GM18526 (cell line): ENCODE data around the gene VPS45.

ENCODE experiments used
- POLR2A ChIP-seq: IDR thresholded peaks from 3 replicates; pipeline ENCODE4 v1.6.1; 2011; ENCODE audit not compliant: insufficient read length; ENCODE audit errors: extremely low read depth

VPS45 gene, protein sequence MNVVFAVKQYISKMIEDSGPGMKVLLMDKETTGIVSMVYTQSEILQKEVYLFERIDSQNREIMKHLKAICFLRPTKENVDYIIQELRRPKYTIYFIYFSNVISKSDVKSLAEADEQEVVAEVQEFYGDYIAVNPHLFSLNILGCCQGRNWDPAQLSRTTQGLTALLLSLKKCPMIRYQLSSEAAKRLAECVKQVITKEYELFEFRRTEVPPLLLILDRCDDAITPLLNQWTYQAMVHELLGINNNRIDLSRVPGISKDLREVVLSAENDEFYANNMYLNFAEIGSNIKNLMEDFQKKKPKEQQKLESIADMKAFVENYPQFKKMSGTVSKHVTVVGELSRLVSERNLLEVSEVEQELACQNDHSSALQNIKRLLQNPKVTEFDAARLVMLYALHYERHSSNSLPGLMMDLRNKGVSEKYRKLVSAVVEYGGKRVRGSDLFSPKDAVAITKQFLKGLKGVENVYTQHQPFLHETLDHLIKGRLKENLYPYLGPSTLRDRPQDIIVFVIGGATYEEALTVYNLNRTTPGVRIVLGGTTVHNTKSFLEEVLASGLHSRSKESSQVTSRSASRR

GRCh38 chr1:150067184-150068108 lies at the start of gene VPS45:
VPS45 (plus strand) TSS chr1:150067776; CDS start chr1:150067858, 82 bp downstream.
- TF ChIP-seq POLR2A, result peak; percentile 65

- TF ChIP-seq POLR2A, result no peak
Measured at GRCh38 chr1:150018165-150018564, 49.4 kb upstream of the VPS45 start.

- no peak for TF ChIP-seq POLR2A
Measured at GRCh38 chr1:150020711-150021110, 46.9 kb upstream of the VPS45 start.

DNA sequence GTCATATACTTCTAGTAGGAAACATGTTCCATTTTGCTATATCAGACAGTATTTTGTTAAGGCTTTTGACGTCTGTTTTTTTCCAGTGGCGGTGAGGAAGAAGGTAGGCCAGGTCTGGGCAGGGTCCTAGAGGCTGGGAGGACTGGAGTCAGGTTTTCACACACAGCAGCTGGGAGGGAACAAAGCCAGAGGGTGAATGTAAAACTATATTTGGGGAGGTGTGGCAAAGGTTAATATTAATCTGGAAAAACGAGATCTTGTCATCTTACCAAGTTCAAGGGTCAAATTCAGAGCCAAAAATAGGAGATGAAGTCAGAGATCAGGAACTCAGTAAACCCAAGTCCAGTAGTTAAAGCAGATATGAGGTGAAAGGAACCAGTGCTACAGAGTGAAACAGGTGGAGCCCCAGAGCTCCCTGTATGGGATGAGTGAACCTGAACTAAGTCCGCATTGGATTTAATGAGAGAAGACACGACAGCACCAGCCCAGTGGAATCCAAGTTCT lies 46.3 kb upstream of the VPS45 start:
- TF ChIP-seq POLR2A, result no peak

- TF ChIP-seq POLR2A, result no peak
Measured at GRCh38 chr1:150022357-150022756, 45.2 kb upstream of the VPS45 start.

DNA sequence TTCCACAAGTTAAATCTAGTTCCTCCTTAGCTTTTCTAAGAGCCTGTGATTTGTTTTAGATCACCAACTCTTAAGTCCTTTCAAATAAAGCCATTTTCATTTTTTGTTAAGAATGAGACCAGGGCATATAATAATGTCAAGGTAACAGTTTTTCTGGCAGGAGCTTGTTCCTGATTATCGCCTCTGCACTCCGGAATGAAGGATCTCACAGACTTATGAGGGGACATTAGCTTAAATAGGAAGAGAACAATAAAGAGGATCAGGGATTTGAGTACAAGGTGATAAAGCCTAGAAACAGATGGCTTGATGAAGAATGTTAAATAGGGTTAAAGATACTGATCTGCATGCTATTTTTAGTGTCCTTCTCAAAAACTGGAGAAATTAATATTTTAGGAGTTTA lies 43.4 kb upstream of the VPS45 start:
- TF ChIP-seq POLR2A, result no peak

GRCh38 chr1:150028322-150028721 lies 39.3 kb upstream of the VPS45 start:
- TF ChIP-seq POLR2A, result no peak

- TF ChIP-seq POLR2A, result no peak
Measured at GRCh38 chr1:150034336-150034735, 33.2 kb upstream of the VPS45 start.

GRCh38 chr1:150049926-150050325 lies 17.6 kb upstream of the VPS45 start:
- no peak for TF ChIP-seq POLR2A

DNA sequence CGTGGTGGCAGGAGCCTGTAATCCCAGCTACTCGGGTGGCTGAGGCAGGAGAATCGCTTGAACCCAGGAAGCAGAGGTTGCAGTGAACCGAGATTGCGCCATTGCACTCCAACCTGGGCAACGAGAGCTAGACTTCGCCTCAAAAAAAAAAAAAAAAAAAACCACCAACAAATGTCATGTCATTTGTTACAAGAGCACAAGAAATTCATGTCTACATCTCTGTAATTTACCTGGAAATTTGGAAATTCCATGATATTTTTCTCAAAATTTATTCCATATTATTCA lies 16.5 kb upstream of the VPS45 start:
- no peak for TF ChIP-seq POLR2A

GRCh38 chr1:150053926-150054325 lies 13.7 kb upstream of the VPS45 start:
- no peak for TF ChIP-seq POLR2A

- no peak for TF ChIP-seq POLR2A
Measured at GRCh38 chr1:150056407-150056806, 11.2 kb upstream of the VPS45 start.

DNA sequence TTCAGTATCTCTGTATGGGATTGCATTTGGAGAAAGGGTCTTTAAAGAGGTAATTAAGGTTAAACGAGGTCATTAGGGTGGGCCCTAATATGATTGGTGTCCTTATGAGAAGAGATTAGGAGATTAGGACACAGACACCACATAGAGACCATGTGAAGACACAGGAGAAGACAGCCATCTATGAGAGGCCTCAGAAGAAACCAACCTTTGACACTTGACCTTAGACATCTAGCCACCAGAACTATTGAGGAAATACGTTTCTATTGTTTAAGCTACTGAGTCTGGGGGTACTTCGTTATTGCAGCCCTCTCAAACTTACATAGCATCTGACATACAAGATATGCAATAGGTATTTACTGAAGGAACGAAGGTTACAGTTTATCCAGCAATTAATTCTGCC lies 7.3 kb upstream of the VPS45 start:
- TF ChIP-seq POLR2A, result no peak

DNA sequence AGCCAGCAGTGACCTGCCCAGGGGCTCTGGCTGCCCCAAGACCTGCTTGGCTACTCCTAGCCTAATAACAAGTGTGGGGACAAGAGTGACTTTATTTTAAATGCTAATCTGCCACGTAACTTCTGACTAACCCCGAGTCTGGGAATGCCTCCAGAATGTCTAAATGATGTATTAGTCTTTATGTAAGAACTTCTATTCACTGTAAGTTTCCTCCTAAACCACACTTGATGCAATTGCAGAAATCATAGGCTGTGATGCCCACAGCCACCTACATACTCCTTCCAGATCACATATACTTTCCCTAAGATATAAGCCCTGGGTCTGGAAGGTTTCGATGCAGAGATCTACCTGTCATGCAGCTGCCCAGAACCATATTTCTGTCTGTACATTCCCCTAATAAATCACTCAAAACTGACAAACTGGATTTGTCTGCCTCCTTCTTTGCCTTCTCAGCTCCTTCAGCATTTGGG lies 5.9 kb upstream of the VPS45 start:
- no peak for TF ChIP-seq POLR2A

GRCh38 chr1:150062113-150062512 lies 5.5 kb upstream of the VPS45 start:
- no peak for TF ChIP-seq POLR2A
